ENCODE results near the gene RLN1.

- TF ChIP-seq, protein P1, sequence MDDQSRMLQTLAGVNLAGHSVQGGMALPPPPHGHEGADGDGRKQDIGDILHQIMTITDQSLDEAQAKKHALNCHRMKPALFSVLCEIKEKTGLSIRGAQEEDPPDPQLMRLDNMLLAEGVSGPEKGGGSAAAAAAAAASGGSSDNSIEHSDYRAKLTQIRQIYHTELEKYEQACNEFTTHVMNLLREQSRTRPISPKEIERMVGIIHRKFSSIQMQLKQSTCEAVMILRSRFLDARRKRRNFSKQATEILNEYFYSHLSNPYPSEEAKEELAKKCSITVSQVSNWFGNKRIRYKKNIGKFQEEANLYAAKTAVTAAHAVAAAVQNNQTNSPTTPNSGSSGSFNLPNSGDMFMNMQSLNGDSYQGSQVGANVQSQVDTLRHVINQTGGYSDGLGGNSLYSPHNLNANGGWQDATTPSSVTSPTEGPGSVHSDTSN (IDR thresholded peaks at IDR 0.05): no peak
- TF ChIP-seq HDAC2 (IDR thresholded peaks at IDR 0.05) (no peak), MAX (IDR thresholded peaks at IDR 0.05) (no peak), EP300 (IDR thresholded peaks at IDR 0.05) (no peak), CTCF (IDR thresholded peaks at IDR 0.05) (no peak), POLR2A (IDR thresholded peaks at IDR 0.05; ENCODE audit: low read length) (no peak), SREBF2 (IDR thresholded peaks at IDR 0.05) (no peak), RNF2 (IDR thresholded peaks at IDR 0.05; ENCODE audit: borderline replicate concordance, low read depth) (no peak)
- TF ChIP-seq, protein P2, sequence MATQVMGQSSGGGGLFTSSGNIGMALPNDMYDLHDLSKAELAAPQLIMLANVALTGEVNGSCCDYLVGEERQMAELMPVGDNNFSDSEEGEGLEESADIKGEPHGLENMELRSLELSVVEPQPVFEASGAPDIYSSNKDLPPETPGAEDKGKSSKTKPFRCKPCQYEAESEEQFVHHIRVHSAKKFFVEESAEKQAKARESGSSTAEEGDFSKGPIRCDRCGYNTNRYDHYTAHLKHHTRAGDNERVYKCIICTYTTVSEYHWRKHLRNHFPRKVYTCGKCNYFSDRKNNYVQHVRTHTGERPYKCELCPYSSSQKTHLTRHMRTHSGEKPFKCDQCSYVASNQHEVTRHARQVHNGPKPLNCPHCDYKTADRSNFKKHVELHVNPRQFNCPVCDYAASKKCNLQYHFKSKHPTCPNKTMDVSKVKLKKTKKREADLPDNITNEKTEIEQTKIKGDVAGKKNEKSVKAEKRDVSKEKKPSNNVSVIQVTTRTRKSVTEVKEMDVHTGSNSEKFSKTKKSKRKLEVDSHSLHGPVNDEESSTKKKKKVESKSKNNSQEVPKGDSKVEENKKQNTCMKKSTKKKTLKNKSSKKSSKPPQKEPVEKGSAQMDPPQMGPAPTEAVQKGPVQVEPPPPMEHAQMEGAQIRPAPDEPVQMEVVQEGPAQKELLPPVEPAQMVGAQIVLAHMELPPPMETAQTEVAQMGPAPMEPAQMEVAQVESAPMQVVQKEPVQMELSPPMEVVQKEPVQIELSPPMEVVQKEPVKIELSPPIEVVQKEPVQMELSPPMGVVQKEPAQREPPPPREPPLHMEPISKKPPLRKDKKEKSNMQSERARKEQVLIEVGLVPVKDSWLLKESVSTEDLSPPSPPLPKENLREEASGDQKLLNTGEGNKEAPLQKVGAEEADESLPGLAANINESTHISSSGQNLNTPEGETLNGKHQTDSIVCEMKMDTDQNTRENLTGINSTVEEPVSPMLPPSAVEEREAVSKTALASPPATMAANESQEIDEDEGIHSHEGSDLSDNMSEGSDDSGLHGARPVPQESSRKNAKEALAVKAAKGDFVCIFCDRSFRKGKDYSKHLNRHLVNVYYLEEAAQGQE (IDR thresholded peaks at IDR 0.05): no peak
Observed at GRCh38 chr9:5384436-5384835, 44.8 kb upstream of the RLN1 start.
